Keratinocyte (primary cell): ENCODE data around the gene CTDSPL. TPM values are rescaled to one million over a fixed set of nuclear protein-coding genes. Genes with fewer than 3 reads are reported as not detected.

Source experiments
- DNase-seq: peaks from one replicate; pipeline ENCODE4 v3.0.0-alpha.2; 2011; ENCODE audit warnings: low read depth, missing footprints, low spot score
- FAIRE-seq: peaks from 2 replicates; lab custom pipeline; 2011; peaks lifted over from hg19 to GRCh38; lab: Jason Lieb, UNC
- H2AFZ ChIP-seq: 2 replicates; pipeline ENCODE4 v1.6.0; 2012; ENCODE audit warnings: low read length, control low read depth, inconsistent platforms; ENCODE audit not compliant: control insufficient read depth
- H3K27ac ChIP-seq: 2 replicates; pipeline ENCODE4 v1.5.1; 2011; ENCODE audit warnings: low read length; ENCODE audit not compliant: control insufficient read depth, insufficient read depth
- H3K27me3 ChIP-seq: 3 replicates; pipeline ENCODE4 v1.6.0; 2011; ENCODE audit warnings: low read length; ENCODE audit not compliant: control insufficient read depth, insufficient read depth; ENCODE audit errors: extremely low read depth
- H3K36me3 ChIP-seq, 2 experiments: 2 replicates in 1 of 2; 3 replicates in 1 of 2; pipeline ENCODE4 v1.5.1; 2011; ENCODE audit warnings: low read length in 2 of 2, mild to moderate bottlenecking in 1 of 2; ENCODE audit not compliant: control insufficient read depth in 2 of 2, insufficient read depth in 2 of 2; ENCODE audit errors: extremely low read depth in 1 of 2
- H3K4me1 ChIP-seq: 3 replicates; pipeline ENCODE4 v1.5.1; 2011; ENCODE audit warnings: low read length; ENCODE audit not compliant: control insufficient read depth, insufficient read depth; ENCODE audit errors: extremely low read depth
- H3K4me2 ChIP-seq: 3 replicates; pipeline ENCODE4 v1.6.0; 2011; ENCODE audit warnings: low read depth, low read length; ENCODE audit not compliant: control insufficient read depth, insufficient read depth; ENCODE audit errors: extremely low read depth
- H3K4me3 ChIP-seq, 3 experiments: fragments of 200-600 bp in 1 of 3; sonication (generic) in 1 of 3; 2 replicates in 2 of 3; 3 replicates in 1 of 3; pipeline ENCODE4 v1.5.1; 2011 to 2016; ENCODE audit warnings: low read length in 3 of 3, mild to moderate bottlenecking in 3 of 3, control low read depth in 2 of 3, inconsistent platforms in 1 of 3, low read depth in 1 of 3, mixed read lengths in 1 of 3, mixed run types in 1 of 3, moderate library complexity in 1 of 3; ENCODE audit not compliant: control insufficient read depth in 2 of 3, insufficient read depth in 2 of 3; ENCODE audit errors: extremely low read depth in 1 of 3
- H3K79me2 ChIP-seq: 2 replicates; pipeline ENCODE4 v1.6.0; 2012; ENCODE audit warnings: low read length; ENCODE audit not compliant: control insufficient read depth, insufficient read depth
- H3K9ac ChIP-seq: 3 replicates; pipeline ENCODE4 v1.6.0; 2011; ENCODE audit warnings: low read length; ENCODE audit not compliant: control insufficient read depth, insufficient read depth; ENCODE audit errors: extremely low read depth
- H3K9me1 ChIP-seq: 3 replicates; pipeline ENCODE4 v1.6.0; 2011; ENCODE audit warnings: low read length; ENCODE audit not compliant: control insufficient read depth, insufficient read depth; ENCODE audit errors: extremely low read depth
- H3K9me3 ChIP-seq: 2 replicates; pipeline ENCODE4 v1.5.1; 2012; ENCODE audit warnings: low read depth, low read length; ENCODE audit not compliant: control insufficient read depth
- H4K20me1 ChIP-seq: 3 replicates; pipeline ENCODE4 v1.6.0; 2011; ENCODE audit warnings: low read length; ENCODE audit not compliant: control insufficient read depth, insufficient read depth; ENCODE audit errors: extremely low read depth
- EZH2 ChIP-seq: IDR thresholded peaks from one replicate; pipeline ENCODE4 v1.6.1; 2012; ENCODE audit warnings: inconsistent platforms, mild to moderate bottlenecking, low read length, moderate library complexity
- dilution Hi-C: fragments of 300-500 bp; cut with MboI; formaldehyde crosslinking; loops from one replicate; pipeline ENCODE4 v1.7.0; 2020; ENCODE audit warnings: low sequenced_read_pairs; ENCODE audit not compliant: extremely low pct_ligation_motif_present
- polyA plus RNA-seq, 5 experiments: library from polyadenylated mRNA; depleted of rRNA in 3 of 5; stranded (reverse) in 3 of 5; stranded (forward) in 1 of 5; unstranded in 1 of 5; fragments of >200 nt; gene quantifications; 1 replicate in 1 of 5; 2 replicates in 3 of 5; 3 replicates in 1 of 5; pipeline versions ENCODE4 v1.2.1 to v1.2.3, GENCODE V29; 2011 to 2012; ENCODE audit warnings: missing spikeins in 2 of 5, low read depth in 1 of 5, low replicate concordance in 1 of 5
- TF ChIP-seq, protein P1 (sequence below), 3 experiments: IDR thresholded peaks in 1 of 3; conservative IDR thresholded peaks in 1 of 3; optimal IDR thresholded peaks in 1 of 3; 2 replicates in 2 of 3; 3 replicates in 1 of 3; pipeline versions ENCODE3 to v1.5.1; 2011; ENCODE audit warnings: low read length in 3 of 3, mild to moderate bottlenecking in 3 of 3, moderate library complexity in 2 of 3, control low read depth in 1 of 3, inconsistent platforms in 1 of 3; ENCODE audit not compliant: insufficient read depth in 2 of 3; ENCODE audit errors: extremely low read depth in 1 of 3

The CTDSPL gene
- polyA plus RNA-seq, 1 donor (not counting 4 experiments of a cell fraction or from before 2014, with no cell fraction given), result 83.2 TPM

DNA sequence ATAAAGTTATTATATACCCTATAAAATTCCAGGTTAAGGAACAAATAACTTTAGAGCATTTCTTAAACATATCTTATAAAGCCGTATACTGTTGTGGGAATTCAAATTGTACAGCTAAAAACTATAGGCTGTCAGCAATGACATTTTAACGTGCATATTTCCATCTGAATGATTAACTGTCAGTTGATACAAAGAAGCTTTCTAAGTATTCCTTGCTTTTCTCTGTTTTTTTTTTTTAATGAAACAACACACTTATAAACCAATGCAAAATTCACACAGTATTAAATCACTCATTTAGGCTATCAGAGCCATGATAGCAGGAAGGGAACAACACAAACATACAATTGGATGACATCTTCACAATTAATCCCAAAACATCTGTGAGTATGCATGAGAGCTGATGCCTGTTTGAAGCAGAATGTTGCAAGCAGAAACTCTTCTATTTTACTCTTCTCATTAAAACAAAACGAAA lies 61.9 kb downstream of the CTDSPL start:
- no peaks in the 10 kb centered on the region for H4K20me1 ChIP-seq
- peaks cover 63% of the 10 kb centered on the region for H3K79me2 ChIP-seq

DNA sequence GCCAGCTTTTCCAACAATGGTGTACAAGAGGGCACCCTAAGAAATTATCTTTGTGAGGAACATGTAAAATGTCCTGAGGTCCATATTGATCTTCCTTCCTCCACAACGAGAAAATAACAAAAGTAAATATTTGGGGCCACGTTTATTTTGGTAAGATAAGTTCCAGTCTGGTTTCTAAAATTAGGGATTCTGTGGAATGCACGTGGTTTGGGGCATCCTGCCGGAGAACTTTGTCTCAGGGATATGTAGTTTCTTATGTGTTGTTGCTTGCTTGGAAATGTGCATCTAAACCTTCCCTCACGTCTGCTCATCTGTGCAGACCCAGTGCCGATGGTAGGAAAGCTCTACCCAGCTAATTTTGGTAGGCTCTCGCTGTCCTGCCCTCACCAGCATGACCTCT lies 62.8 kb downstream of the CTDSPL start:
- no peak overlapping the region for H3K9ac ChIP-seq
- H3K27ac ChIP-seq, result no peak overlapping the region
- H3K4me2 ChIP-seq, result no peak overlapping the region
- peaks cover 13% of the 10 kb centered on the region for H3K4me1 ChIP-seq
- no peaks in the 10 kb centered on the region for H3K9me3 ChIP-seq
- H3K27me3 ChIP-seq, result no peaks in the 10 kb centered on the region
- no peak overlapping the region for H3K4me3 ChIP-seq
- H3K79me2 ChIP-seq, result peaks cover 71% of the 10 kb centered on the region
- DNase-seq, result no peak
- H4K20me1 ChIP-seq, result no peaks in the 10 kb centered on the region
- no peak for TF ChIP-seq EZH2
- TF ChIP-seq, protein P1, sequence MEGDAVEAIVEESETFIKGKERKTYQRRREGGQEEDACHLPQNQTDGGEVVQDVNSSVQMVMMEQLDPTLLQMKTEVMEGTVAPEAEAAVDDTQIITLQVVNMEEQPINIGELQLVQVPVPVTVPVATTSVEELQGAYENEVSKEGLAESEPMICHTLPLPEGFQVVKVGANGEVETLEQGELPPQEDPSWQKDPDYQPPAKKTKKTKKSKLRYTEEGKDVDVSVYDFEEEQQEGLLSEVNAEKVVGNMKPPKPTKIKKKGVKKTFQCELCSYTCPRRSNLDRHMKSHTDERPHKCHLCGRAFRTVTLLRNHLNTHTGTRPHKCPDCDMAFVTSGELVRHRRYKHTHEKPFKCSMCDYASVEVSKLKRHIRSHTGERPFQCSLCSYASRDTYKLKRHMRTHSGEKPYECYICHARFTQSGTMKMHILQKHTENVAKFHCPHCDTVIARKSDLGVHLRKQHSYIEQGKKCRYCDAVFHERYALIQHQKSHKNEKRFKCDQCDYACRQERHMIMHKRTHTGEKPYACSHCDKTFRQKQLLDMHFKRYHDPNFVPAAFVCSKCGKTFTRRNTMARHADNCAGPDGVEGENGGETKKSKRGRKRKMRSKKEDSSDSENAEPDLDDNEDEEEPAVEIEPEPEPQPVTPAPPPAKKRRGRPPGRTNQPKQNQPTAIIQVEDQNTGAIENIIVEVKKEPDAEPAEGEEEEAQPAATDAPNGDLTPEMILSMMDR (optimal IDR thresholded peaks at IDR 0.05 in 1 of 3, IDR thresholded peaks at IDR 0.05 in 1 of 3, conservative IDR thresholded peaks at IDR 0.05 in 1 of 3; ENCODE audit: extremely low read depth in 1 of 3, insufficient read depth in 2 of 3, low read length in 3 of 3), result no peak
- no peak for FAIRE-seq
- peaks cover 0 to 4% of the 10 kb centered on the region in 2 experiments for H3K36me3 ChIP-seq
- dilution Hi-C loops, result no loop called here
- H2AFZ ChIP-seq, result no peak overlapping the region
- no peaks in the 10 kb centered on the region for H3K9me1 ChIP-seq

More for the DNA sequence above, 61.9 kb downstream of the CTDSPL start:
- Histone ChIP-seq H3K9me1 (no peaks in the 10 kb centered on the region), H3K36me3 (peaks cover 0 to 4% of the 10 kb centered on the region in 2 experiments), H2AFZ (no peak overlapping the region), H3K27me3 (no peaks in the 10 kb centered on the region), H3K9ac (no peak overlapping the region), H3K4me2 (no peak overlapping the region), H3K4me1 (peaks cover 13% of the 10 kb centered on the region), H3K9me3 (no peaks in the 10 kb centered on the region), H3K4me3 (no peak overlapping the region), H3K27ac (no peak overlapping the region)
- TF ChIP-seq, protein P1 (optimal IDR thresholded peaks at IDR 0.05 in 1 of 3, IDR thresholded peaks at IDR 0.05 in 1 of 3, conservative IDR thresholded peaks at IDR 0.05 in 1 of 3; ENCODE audit: extremely low read depth in 1 of 3, insufficient read depth in 2 of 3, low read length in 3 of 3), result no peak
- no peak for TF ChIP-seq EZH2
- dilution Hi-C loops, result no loop called here
- DNase-seq, result no peak
- no peak for FAIRE-seq
